Lung microvascular endothelial cell (primary cell): ENCODE data around the gene ZNF544. TPM values are rescaled to one million over a fixed set of nuclear protein-coding genes. Genes with fewer than 3 reads are reported as not detected.

Source experiments
- DNase-seq, 2 donors: peaks; one replicate each; pipeline versions ENCODE4 v3.0.0 to v3.0.0-alpha.2; 2010; ENCODE audit warnings: low read depth in 2 of 2
- total RNA-seq: library from RNA; depleted of rRNA; stranded (reverse); fragments of >200 nt; gene quantifications from 2 replicates; pipeline ENCODE4 v1.2.1, GENCODE V29; 2014

ZNF544 gene
- total RNA-seq, 1 donor from 2014 or later: 58.5 TPM

GRCh38 chr19:58304748-58305064, 76.0 kb downstream of the ZNF544 start:
- no peak for DNase-seq

- DNase-seq: peak; percentile 99
These were observed 76.6 kb downstream of the ZNF544 start, which contains the start of gene ERVK3-1 for GRCh38 chr19:58305065-58305931. Gene ERVK3-1, plus strand, starts transcription at chr19:58305377. Its CDS starts 6,792 bp downstream, at chr19:58312169.

GRCh38 chr19:58305932-58306323, 77.2 kb downstream of the ZNF544 start:
- DNase-seq: peak in 1 of 2 donors; percentile 55

GRCh38 chr19:58307736-58308135, 79.0 kb downstream of the ZNF544 start:
- DNase-seq: no peak

- peak; percentile 41 to 43 for DNase-seq
These were observed 82.0 kb downstream of the ZNF544 start for GRCh38 chr19:58310685-58311084.

GRCh38 chr19:58311345-58311865, 82.7 kb downstream of the ZNF544 start:
- no peak for DNase-seq

Other genes with a start within 250 kb of the ZNF544 start
- 5.2 and 8.7 TPM in 2 replicates for gene ZNF606, start 226.1 kb upstream of the ZNF544 start, total RNA-seq
- 0.20 TPM in 1 of 2 replicates, not detected in the other for gene ZSCAN1, start 194.9 kb upstream of the ZNF544 start, total RNA-seq
- gene ZNF135, start 169.6 kb upstream of the ZNF544 start, total RNA-seq: 0.65 and 2.8 TPM in 2 replicates
- 10.7 and 29.6 TPM in 2 replicates for gene ZSCAN18, start 130.7 kb upstream of the ZNF544 start, total RNA-seq
- 7.2 and 10.3 TPM in 2 replicates for gene ZNF329, start 78.1 kb upstream of the ZNF544 start, total RNA-seq
- 9.6 and 14.3 TPM in 2 replicates for gene ZNF274, start 45.9 kb upstream of the ZNF544 start, total RNA-seq
- gene ZNF8, start 50.0 kb downstream of the ZNF544 start, total RNA-seq: 2.6 and 4.2 TPM in 2 replicates
- gene ERVK3-1, start 76.5 kb downstream of the ZNF544 start, total RNA-seq: 11.1 and 19.4 TPM in 2 replicates
- gene ZSCAN22, start 98.1 kb downstream of the ZNF544 start, total RNA-seq: 1.3 and 2.0 TPM in 2 replicates
- 2.0 and 4.6 TPM in 2 replicates for gene A1BG, start 124.6 kb downstream of the ZNF544 start, total RNA-seq
- 0.65 and 0.99 TPM in 2 replicates for gene ZNF497, start 133.8 kb downstream of the ZNF544 start, total RNA-seq
- gene ZNF837, start 152.1 kb downstream of the ZNF544 start, total RNA-seq: 0.87 and 1.6 TPM in 2 replicates
- gene RPS5, start 158.4 kb downstream of the ZNF544 start, total RNA-seq: 2,255 and 2,472 TPM in 2 replicates
- gene RNF225, start 166.7 kb downstream of the ZNF544 start, total RNA-seq: not detected in 2 replicates
- 5.9 and 9.1 TPM in 2 replicates for gene ZNF584, start 179.7 kb downstream of the ZNF544 start, total RNA-seq
- 4.1 and 6.9 TPM in 2 replicates for gene ZNF132, start 211.2 kb downstream of the ZNF544 start, total RNA-seq
- 4.8 and 7.1 TPM in 2 replicates for gene ZNF324B, start 222.7 kb downstream of the ZNF544 start, total RNA-seq
- gene ZNF324, start 238.2 kb downstream of the ZNF544 start, total RNA-seq: 7.6 and 11.9 TPM in 2 replicates
- gene ZNF446, start 247.4 kb downstream of the ZNF544 start, total RNA-seq: 3.0 and 3.1 TPM in 2 replicates